Astrocyte (in vitro differentiated cells and primary cell): ENCODE results near the gene AFF3. TPM values are rescaled to one million over a fixed set of nuclear protein-coding genes. Genes with fewer than 3 reads are reported as not detected.

ENCODE experiments used
- DNase-seq: peaks from one replicate; pipeline ENCODE4 v3.0.0-alpha.2; 2010; ENCODE audit warnings: low read depth
- FAIRE-seq: peaks from 2 replicates; lab custom pipeline; 2011; peaks lifted over from hg19 to GRCh38; lab: Jason Lieb, UNC
- H2AFZ ChIP-seq: 2 replicates; pipeline ENCODE4 v1.6.0; 2012; ENCODE audit warnings: low read depth, low read length, inconsistent platforms
- H3K27ac ChIP-seq: 2 replicates; pipeline ENCODE4 v1.5.1; 2011; ENCODE audit warnings: low read depth, low read length, inconsistent platforms
- H3K27me3 ChIP-seq: 2 replicates; pipeline ENCODE4 v1.6.0; 2011; ENCODE audit warnings: low read length, inconsistent platforms; ENCODE audit not compliant: insufficient read depth
- H3K36me3 ChIP-seq: 2 replicates; pipeline ENCODE4 v1.5.1; 2011; ENCODE audit warnings: low read length, inconsistent platforms; ENCODE audit not compliant: insufficient read depth
- H3K4me1 ChIP-seq: 2 replicates; pipeline ENCODE4 v1.5.1; 2011; ENCODE audit warnings: low read length, inconsistent platforms; ENCODE audit not compliant: insufficient read depth
- H3K4me2 ChIP-seq: 2 replicates; pipeline ENCODE4 v1.6.0; 2012; ENCODE audit warnings: low read length, inconsistent platforms
- H3K4me3 ChIP-seq: 2 replicates; pipeline ENCODE4 v1.5.1; 2011; ENCODE audit warnings: low read depth, mild to moderate bottlenecking, low read length, inconsistent platforms; ENCODE audit not compliant: insufficient read depth
- H3K79me2 ChIP-seq: 2 replicates; pipeline ENCODE4 v1.6.0; 2012; ENCODE audit warnings: mild to moderate bottlenecking, low read length, inconsistent platforms; ENCODE audit not compliant: insufficient read depth
- H3K9ac ChIP-seq: 2 replicates; pipeline ENCODE4 v1.6.0; 2012; ENCODE audit warnings: mild to moderate bottlenecking, low read length, inconsistent platforms
- H3K9me3 ChIP-seq: 2 replicates; pipeline ENCODE4 v1.5.1; 2012; ENCODE audit warnings: low read depth, mild to moderate bottlenecking, low read length, inconsistent platforms; ENCODE audit not compliant: insufficient read depth
- H4K20me1 ChIP-seq: 2 replicates; pipeline ENCODE4 v1.6.0; 2012; ENCODE audit warnings: low read length, inconsistent platforms; ENCODE audit not compliant: insufficient read depth
- H3K27ac Mint-ChIP-seq: one replicate; pipeline ENCODE4 v1.8.0; 2021; ENCODE audit warnings: mild to moderate bottlenecking, mixed read lengths; ENCODE audit not compliant: unreplicated experiment
- H3K27me3 Mint-ChIP-seq: one replicate; pipeline ENCODE4 v1.8.0; 2021; ENCODE audit warnings: low read depth, mixed read lengths; ENCODE audit not compliant: unreplicated experiment
- H3K36me3 Mint-ChIP-seq: one replicate; pipeline ENCODE4 v1.8.0; 2021; ENCODE audit warnings: low read depth, mixed read lengths; ENCODE audit not compliant: unreplicated experiment
- H3K4me1 Mint-ChIP-seq: one replicate; pipeline ENCODE4 v1.8.0; 2021; ENCODE audit warnings: low read depth, mixed read lengths; ENCODE audit not compliant: unreplicated experiment
- H3K4me3 Mint-ChIP-seq: one replicate; pipeline ENCODE4 v1.8.0; 2021; ENCODE audit warnings: mild to moderate bottlenecking, moderate library complexity, mixed read lengths; ENCODE audit not compliant: unreplicated experiment
- H3K9me3 Mint-ChIP-seq: one replicate; pipeline ENCODE4 v1.8.0; 2021; ENCODE audit warnings: mild to moderate bottlenecking, mixed read lengths; ENCODE audit not compliant: unreplicated experiment
- CTCF ChIP-seq: IDR thresholded peaks from 2 replicates; pipeline ENCODE4 v1.5.1; 2011; ENCODE audit warnings: low read depth, mild to moderate bottlenecking, inconsistent platforms, low read length, moderate library complexity; ENCODE audit not compliant: insufficient read depth
- EZH2 ChIP-seq: IDR thresholded peaks from 2 replicates; pipeline ENCODE4 v1.6.1; 2012; ENCODE audit warnings: mild to moderate bottlenecking, low read length, inconsistent platforms; ENCODE audit not compliant: insufficient read depth
- total RNA-seq: library from RNA; stranded (reverse); gene quantifications from 2 replicates; pipeline ENCODE4 v1.2.1, GENCODE V29; 2021

Gene AFF3
- total RNA-seq, 1 donor from 2014 or later, result 14.7 TPM

- H3K4me1 Mint-ChIP-seq, result peaks cover 3% of the 10 kb centered on the region
- Histone ChIP-seq H3K4me3 (no peak overlapping the region), H3K9ac (no peak overlapping the region), H3K79me2 (no peaks in the 10 kb centered on the region), H2AFZ (no peak overlapping the region), H3K9me3 (no peaks in the 10 kb centered on the region), H3K27me3 (no peaks in the 10 kb centered on the region), H4K20me1 (no peaks in the 10 kb centered on the region), H3K36me3 (no peaks in the 10 kb centered on the region), H3K27ac (no peak overlapping the region), H3K4me2 (no peak overlapping the region), H3K4me1 (peaks cover 16% of the 10 kb centered on the region)
- no peak overlapping the region for H3K27ac Mint-ChIP-seq
- no peak overlapping the region for H3K4me3 Mint-ChIP-seq
- H3K36me3 Mint-ChIP-seq, result no peaks in the 10 kb centered on the region
- TF ChIP-seq CTCF (no peak), EZH2 (no peak)
- FAIRE-seq (no peak), DNase-seq (no peak)
- H3K27me3 Mint-ChIP-seq, result no peaks in the 10 kb centered on the region
- H3K9me3 Mint-ChIP-seq, result peaks cover 4% of the 10 kb centered on the region
Observed at GRCh38 chr2:99753505-99753904, 388.9 kb downstream of the AFF3 start.

GRCh38 chr2:99748344-99748743 is 394.0 kb downstream of the AFF3 start:
- H3K79me2 ChIP-seq, result no peaks in the 10 kb centered on the region
- peaks cover 7% of the 10 kb centered on the region for H3K4me1 Mint-ChIP-seq
- H3K4me3 ChIP-seq, result no peak overlapping the region
- no peak overlapping the region for H3K27ac Mint-ChIP-seq
- no peak for DNase-seq
- TF ChIP-seq EZH2 (no peak), CTCF (no peak)
- H3K9me3 ChIP-seq, result no peaks in the 10 kb centered on the region
- no peaks in the 10 kb centered on the region for H3K36me3 ChIP-seq
- H3K36me3 Mint-ChIP-seq, result no peaks in the 10 kb centered on the region
- H3K9ac ChIP-seq, result no peak overlapping the region
- H3K27me3 ChIP-seq, result no peaks in the 10 kb centered on the region
- no peak overlapping the region for H3K27ac ChIP-seq
- no peaks in the 10 kb centered on the region for H3K9me3 Mint-ChIP-seq
- peaks cover under 1% of the 10 kb centered on the region for H3K4me1 ChIP-seq
- no peaks in the 10 kb centered on the region for H3K27me3 Mint-ChIP-seq
- no peak for FAIRE-seq
- no peak overlapping the region for H3K4me3 Mint-ChIP-seq
- H3K4me2 ChIP-seq, result no peak overlapping the region
- no peak overlapping the region for H2AFZ ChIP-seq
- no peaks in the 10 kb centered on the region for H4K20me1 ChIP-seq

GRCh38 chr2:99747842-99748241 is 394.5 kb downstream of the AFF3 start:
- DNase-seq, result no peak
- no peak overlapping the region for H3K27ac ChIP-seq
- no peaks in the 10 kb centered on the region for H3K27me3 ChIP-seq
- FAIRE-seq, result no peak
- H3K27ac Mint-ChIP-seq, result no peak overlapping the region
- H3K4me3 ChIP-seq, result no peak overlapping the region
- peaks cover 6% of the 10 kb centered on the region for H3K4me1 Mint-ChIP-seq
- no peak overlapping the region for H3K9ac ChIP-seq
- H3K27me3 Mint-ChIP-seq, result no peaks in the 10 kb centered on the region
- H3K9me3 Mint-ChIP-seq, result no peaks in the 10 kb centered on the region
- H3K79me2 ChIP-seq, result no peaks in the 10 kb centered on the region
- TF ChIP-seq EZH2 (no peak), CTCF (no peak)
- H3K4me2 ChIP-seq, result no peak overlapping the region
- no peak overlapping the region for H3K4me3 Mint-ChIP-seq
- no peaks in the 10 kb centered on the region for H3K4me1 ChIP-seq
- H3K36me3 ChIP-seq, result no peaks in the 10 kb centered on the region
- no peaks in the 10 kb centered on the region for H4K20me1 ChIP-seq
- peaks cover under 1% of the 10 kb centered on the region for H3K36me3 Mint-ChIP-seq
- H2AFZ ChIP-seq, result no peak overlapping the region
- H3K9me3 ChIP-seq, result no peaks in the 10 kb centered on the region
